Muscle layer of colon (tissue), 2 donors: ENCODE data around the gene HES3.
A peak's percentile ranks its signal among the peaks of the same experiment; 100 is the strongest.

Experiments
- H3K27ac ChIP-seq: one replicate; pipeline ENCODE4 v1.7.0; 2013; ENCODE audit warnings: low read depth, mild to moderate bottlenecking, low read length, moderate library complexity
- H3K27me3 ChIP-seq, 2 donors: one replicate each; pipeline ENCODE4 v1.7.0; 2013; ENCODE audit warnings: low read length in 2 of 2, mild to moderate bottlenecking in 2 of 2; ENCODE audit not compliant: insufficient read depth in 2 of 2, control insufficient read depth in 1 of 2
- H3K36me3 ChIP-seq: one replicate; pipeline ENCODE4 v1.7.0; 2013; ENCODE audit warnings: mild to moderate bottlenecking, low read length; ENCODE audit not compliant: insufficient read depth
- H3K4me1 ChIP-seq: one replicate; pipeline ENCODE4 v1.7.0; 2013; ENCODE audit warnings: mild to moderate bottlenecking, low read length; ENCODE audit not compliant: insufficient read depth
- H3K4me3 ChIP-seq, 2 donors: one replicate each; pipeline ENCODE4 v1.7.0; 2013; ENCODE audit warnings: low read length in 2 of 2, low read depth in 1 of 2, mild to moderate bottlenecking in 1 of 2, moderate library complexity in 1 of 2
- H3K9ac ChIP-seq: one replicate; pipeline ENCODE4 v1.7.0; 2013; ENCODE audit warnings: low read length
- H3K9me3 ChIP-seq: one replicate; pipeline ENCODE4 v1.7.0; 2013; ENCODE audit warnings: mild to moderate bottlenecking, low read length
- donor health status: abdominal sarcoma.
- donor health status: Adenocarcinoma of cecum.

Gene HES3

DNA sequence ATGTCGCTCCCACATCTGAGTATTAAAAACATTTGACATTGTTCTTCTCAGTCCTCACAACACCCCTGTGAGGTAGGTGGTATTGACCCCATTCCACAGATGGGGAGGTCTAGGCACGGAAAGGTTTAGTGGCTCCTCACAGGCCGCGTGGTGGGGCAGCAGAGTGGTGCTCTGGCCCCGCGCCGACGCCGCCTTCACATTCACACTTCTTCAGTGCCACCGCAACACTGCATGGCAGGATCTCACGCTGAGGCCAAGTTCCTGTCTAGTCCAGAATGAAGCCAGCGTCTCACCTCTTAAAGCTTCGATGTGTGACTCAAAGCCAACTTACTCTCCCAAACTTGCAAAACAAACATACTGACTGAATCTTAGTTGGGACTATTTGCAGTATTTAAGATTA lies 20.4 kb upstream of the HES3 start:
- Histone ChIP-seq H3K4me3 (no peak overlapping the region), H3K36me3 (peaks cover 31% of the 10 kb centered on the region), H3K27ac (no peak overlapping the region), H3K9me3 (no peaks in the 10 kb centered on the region), H3K27me3 (no peaks in the 10 kb centered on the region), H3K4me1 (no peaks in the 10 kb centered on the region), H3K9ac (no peak overlapping the region)

DNA sequence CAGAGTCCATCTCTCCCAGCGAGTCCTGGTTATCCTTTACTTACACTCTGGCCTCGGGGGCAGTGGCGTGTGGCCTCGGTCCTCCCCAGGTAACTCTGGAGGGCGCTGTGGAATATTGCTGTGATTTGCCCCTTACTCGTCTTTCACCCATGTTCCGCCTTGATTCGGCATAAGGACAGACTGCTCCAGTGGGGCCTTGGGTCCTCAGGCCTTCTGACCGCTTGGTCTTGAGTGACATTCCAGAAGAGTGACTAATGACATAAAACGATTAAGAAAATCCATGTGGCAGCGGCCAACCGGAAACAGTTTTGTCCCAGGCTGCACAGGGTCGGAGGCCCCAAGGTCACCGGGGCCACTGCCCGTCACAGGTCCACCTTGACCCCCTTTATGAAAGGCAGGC lies 19.3 kb upstream of the HES3 start:
- no peaks in the 10 kb centered on the region for H3K9me3 ChIP-seq
- H3K27me3 ChIP-seq: no peaks in the 10 kb centered on the region
- no peak overlapping the region for H3K4me3 ChIP-seq
- H3K4me1 ChIP-seq: no peaks in the 10 kb centered on the region
- peaks cover 31% of the 10 kb centered on the region for H3K36me3 ChIP-seq
- no peak overlapping the region for H3K27ac ChIP-seq
- no peak overlapping the region for H3K9ac ChIP-seq

DNA sequence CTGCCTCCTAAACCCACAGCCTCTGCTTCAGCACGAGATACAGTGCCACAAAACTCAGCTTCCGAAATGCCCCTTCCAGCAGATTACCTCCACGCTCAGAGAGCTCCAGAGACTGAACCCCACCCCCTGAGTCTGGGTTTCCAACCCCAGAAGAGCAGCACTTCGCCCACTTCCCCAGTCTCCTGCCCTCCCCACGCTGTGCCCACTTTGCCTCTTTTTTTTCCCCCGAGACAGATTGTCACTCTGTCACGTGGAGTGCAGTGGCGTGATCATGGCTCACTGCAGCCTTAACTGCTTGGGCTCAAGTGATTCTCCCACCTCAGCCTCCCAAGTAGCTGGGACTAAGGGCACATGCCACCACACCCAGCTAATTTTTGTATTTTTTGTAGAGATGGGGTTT lies 18.3 kb upstream of the HES3 start:
- peaks cover 31% of the 10 kb centered on the region for H3K36me3 ChIP-seq
- no peaks in the 10 kb centered on the region for H3K4me1 ChIP-seq
- H3K4me3 ChIP-seq: no peak overlapping the region
- no peaks in the 10 kb centered on the region for H3K9me3 ChIP-seq
- H3K9ac ChIP-seq: no peak overlapping the region
- no peaks in the 10 kb centered on the region for H3K27me3 ChIP-seq
- no peak overlapping the region for H3K27ac ChIP-seq

DNA sequence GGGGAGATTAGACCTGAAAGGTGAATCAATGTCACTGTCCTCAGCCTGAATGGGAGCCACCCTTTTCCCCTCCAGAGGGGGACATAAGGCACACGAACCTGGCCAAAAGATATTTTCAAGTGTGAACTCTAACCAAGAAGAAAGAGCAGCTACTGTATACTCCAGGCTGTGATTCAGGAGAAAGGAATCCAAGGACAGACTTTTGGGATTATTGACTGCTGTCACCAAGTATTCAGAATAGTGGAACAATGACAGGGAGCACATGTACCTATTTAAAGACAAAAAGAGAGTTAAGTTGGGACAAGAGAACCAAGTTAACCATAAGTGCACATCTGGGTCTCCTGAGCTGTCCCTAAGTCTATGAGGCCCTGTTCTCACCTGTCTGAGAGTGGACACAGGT lies 10.6 kb upstream of the HES3 start:
- Histone ChIP-seq H3K4me3 (no peak overlapping the region), H3K9me3 (no peaks in the 10 kb centered on the region), H3K9ac (no peak overlapping the region), H3K27me3 (peaks cover 0 to 2% of the 10 kb centered on the region in 2 donors), H3K4me1 (peaks cover 10% of the 10 kb centered on the region), H3K36me3 (peaks cover 27% of the 10 kb centered on the region), H3K27ac (no peak overlapping the region)

DNA sequence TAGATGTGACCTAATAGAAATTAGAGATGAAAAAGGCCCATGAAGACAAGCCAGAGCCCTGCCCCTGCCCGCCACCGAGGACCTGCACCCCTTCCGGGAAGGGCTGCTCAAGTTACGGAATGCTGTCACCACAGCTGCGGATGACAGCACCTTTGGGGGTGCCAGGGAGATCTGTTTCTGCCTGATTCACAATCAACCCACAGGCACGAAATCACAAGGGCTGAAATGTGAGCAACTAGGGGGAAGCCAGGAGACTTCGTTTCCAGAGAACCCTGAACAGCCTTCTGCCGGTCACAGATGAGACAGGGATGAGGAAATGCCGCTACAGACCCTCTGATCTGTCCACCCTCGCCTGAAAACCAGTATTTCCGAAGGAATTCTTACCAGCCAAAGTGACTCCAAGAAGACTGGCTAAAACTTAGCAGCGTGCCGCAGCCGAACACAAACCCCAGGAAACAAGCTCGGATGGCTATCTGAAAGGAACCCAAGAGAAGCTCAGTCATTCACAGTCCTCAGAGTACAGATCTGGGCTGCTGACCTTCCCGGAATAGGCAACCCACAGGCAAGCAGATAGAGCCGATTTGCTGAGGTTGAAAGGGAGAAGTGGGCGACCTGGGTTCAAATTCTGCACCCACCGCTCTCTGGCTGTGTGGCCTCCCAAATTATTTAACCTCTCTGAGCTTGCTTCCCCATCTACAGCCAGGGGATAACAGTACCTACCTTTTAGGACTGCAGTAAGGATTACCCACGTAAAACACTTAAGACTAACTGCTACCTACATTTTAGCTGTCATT lies 9.3 kb upstream of the HES3 start:
- H3K4me3 ChIP-seq: peak overlapping the region; percentile 70 to 90
- peaks cover 27% of the 10 kb centered on the region for H3K36me3 ChIP-seq
- peak overlapping the region; percentile 57 for H3K9ac ChIP-seq
- no peaks in the 10 kb centered on the region for H3K9me3 ChIP-seq
- peaks cover 10% of the 10 kb centered on the region for H3K4me1 ChIP-seq
- peaks cover 5 to 13% of the 10 kb centered on the region in 2 donors for H3K27me3 ChIP-seq
- no peak overlapping the region for H3K27ac ChIP-seq

DNA sequence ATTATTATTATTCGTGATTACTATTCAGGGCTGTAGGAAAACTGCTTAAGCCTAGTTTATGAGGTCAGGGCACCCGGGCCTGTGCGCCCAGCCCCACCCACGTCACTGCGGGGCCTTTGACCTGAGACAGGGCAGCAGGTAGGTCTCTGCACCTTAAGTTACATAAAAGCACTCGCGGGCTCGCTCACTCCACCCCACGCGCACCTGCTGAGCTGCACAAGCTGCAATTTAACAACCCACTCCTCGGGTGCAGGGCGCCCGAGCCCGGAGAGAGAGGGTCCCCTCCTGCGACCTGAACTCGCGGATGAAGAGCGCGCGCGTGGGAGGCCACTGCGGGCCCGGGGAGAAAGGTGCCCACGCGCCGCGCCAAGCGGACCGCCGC lies 8.7 kb upstream of the HES3 start:
- no peak overlapping the region for H3K27ac ChIP-seq

DNA sequence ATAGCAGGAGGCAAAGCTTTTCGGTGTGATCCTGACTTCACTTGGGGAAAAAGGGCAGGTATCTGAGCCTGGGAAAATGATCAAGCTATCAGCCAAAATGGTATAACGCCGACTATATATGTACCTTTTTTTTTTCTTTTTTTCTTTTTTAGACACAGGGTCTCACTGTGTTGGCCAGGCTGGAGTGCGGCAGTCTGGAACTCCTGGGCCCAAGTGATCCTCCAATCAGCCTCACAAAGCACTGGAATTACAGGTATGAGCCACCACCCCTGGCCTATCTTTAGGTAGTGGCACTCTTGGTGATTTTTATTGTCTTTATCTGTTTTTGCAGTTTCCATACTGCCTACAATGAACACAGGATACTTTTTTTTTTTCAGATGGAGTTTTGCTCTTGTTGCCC lies 6.9 kb upstream of the HES3 start:
- no peak overlapping the region for H3K9ac ChIP-seq
- no peak overlapping the region for H3K4me3 ChIP-seq
- H3K27me3 ChIP-seq: peaks cover 28 to 35% of the 10 kb centered on the region in 2 donors
- H3K4me1 ChIP-seq: peaks cover 10% of the 10 kb centered on the region
- peaks cover 15% of the 10 kb centered on the region for H3K36me3 ChIP-seq
- no peak overlapping the region for H3K27ac ChIP-seq
- no peaks in the 10 kb centered on the region for H3K9me3 ChIP-seq

More for the DNA sequence above, 8.7 kb upstream of the HES3 start:
- H3K4me3 ChIP-seq: peak overlapping the region; percentile 70 to 90
- peak overlapping the region; percentile 57 for H3K9ac ChIP-seq
- H3K4me1 ChIP-seq: peaks cover 10% of the 10 kb centered on the region
- peaks cover 10 to 18% of the 10 kb centered on the region in 2 donors for H3K27me3 ChIP-seq
- peaks cover 27% of the 10 kb centered on the region for H3K36me3 ChIP-seq
- H3K9me3 ChIP-seq: no peaks in the 10 kb centered on the region

DNA sequence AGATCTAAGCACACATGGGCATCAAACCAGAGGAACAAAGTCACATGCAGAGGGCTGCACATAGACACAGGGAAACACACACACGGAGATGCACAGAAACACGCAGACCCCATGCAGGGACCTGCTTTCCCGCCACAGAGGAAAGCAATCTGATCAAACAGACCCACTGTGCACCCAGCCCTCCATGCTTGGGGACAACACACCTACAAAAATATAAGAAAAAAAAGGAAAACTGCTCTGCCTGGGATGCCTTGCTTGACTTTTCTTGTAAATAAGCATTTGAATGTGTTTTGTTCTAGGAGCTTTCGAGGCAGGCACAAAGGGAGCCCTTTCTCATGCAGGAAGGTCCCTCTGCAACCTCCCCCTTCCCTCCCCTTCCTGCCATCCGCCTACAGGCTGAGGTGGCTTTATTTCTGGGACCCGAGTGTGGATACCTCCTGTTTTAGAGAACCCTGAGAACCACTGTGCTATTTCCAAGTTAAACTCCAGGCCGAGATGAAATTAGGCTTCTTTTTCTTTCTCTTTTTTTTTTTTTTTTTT lies 4.7 kb upstream of the HES3 start:
- no peaks in the 10 kb centered on the region for H3K36me3 ChIP-seq
- H3K4me1 ChIP-seq: peaks cover 10% of the 10 kb centered on the region
- H3K27ac ChIP-seq: no peak overlapping the region
- H3K4me3 ChIP-seq: no peak overlapping the region
- no peak overlapping the region for H3K9ac ChIP-seq
- H3K27me3 ChIP-seq: peaks cover 45 to 47% of the 10 kb centered on the region in 2 donors
- H3K9me3 ChIP-seq: no peaks in the 10 kb centered on the region

DNA sequence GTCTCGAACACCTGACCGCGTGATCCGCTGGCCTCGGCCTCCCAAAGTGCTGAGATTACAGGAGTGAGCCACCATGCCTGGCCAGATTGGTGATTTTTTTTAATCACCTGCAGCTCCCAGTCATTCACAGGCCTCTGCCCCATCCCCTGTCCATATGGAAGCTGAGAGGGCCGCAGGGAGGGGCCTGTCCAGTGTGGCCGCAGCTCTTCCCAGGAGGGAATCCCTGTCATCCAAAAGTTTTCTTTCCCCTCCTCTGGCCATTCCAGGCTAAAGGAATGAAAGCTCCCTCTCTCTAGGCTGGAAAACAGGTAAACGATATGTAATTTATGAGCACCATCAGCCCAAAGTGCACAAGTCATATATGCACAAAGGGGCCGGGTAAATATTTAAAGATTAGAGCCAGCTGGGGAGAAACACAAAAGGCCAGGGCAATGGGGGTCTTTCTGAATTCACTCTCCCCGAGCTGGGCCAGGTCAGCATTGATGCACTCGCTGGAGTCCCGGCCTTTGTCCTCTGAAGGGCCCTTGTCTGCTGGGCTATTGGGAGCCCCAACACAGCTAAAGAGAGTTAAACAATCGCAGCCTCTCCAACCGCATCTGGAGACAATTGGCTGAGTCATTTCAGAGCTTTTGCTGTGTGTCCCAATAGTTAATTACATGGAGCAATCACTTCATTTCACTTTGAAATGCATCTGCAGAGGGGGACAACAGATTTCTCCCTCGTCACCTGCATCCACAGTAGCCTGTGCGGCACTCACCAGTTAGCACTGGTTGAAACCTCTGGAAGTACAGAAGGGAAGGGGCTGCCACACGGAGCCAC lies 3.8 kb upstream of the HES3 start:
- Histone ChIP-seq H3K4me3 (no peak overlapping the region), H3K36me3 (no peaks in the 10 kb centered on the region), H3K9ac (no peak overlapping the region), H3K9me3 (no peaks in the 10 kb centered on the region), H3K4me1 (peaks cover under 1% of the 10 kb centered on the region), H3K27ac (no peak overlapping the region), H3K27me3 (peaks cover 45 to 53% of the 10 kb centered on the region in 2 donors)

DNA sequence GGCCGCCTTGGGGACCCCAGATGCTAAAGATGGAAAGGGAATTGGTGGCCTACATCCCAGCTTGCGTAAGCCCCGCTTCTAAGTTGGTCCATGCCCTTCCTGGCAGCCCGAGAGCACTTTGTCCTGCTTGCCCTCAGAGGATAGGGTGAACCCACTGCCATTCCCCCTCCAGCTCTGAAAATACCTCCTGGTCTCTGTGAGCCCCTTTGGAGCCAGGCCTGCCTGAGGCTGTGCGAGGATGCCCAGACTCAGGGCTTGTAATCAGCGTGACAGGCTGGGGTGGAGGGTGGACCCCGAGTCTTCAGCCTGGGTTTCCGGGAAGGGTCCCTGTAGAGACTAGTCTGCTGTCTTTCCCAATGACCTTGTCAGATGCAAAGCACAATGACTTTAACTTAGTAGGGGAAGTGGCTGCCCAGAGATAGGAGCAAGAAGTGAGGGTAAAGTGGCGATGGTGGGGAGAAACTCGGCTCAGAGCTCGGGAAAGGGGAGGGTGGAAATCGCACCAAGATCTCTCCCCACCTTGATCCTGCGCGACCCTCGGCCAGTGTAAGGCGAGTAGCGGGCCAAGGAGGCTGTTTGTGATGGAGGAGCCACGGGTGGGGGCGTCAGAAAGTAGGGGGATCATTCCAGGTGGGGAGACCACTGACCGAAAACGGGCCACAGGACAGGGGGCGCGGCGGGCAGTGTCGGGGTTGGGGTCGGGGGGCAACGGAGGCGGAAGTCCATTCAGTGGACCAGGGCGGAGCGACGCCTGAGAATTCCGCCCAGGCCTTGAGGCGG lies 2.7 kb upstream of the HES3 start:
- H3K27me3 ChIP-seq: peaks cover 52 to 65% of the 10 kb centered on the region in 2 donors

More for the DNA sequence above, 2.7 kb upstream of the HES3 start:
- H3K36me3 ChIP-seq: no peaks in the 10 kb centered on the region
- no peaks in the 10 kb centered on the region for H3K4me1 ChIP-seq
- no peaks in the 10 kb centered on the region for H3K9me3 ChIP-seq
- no peak overlapping the region for H3K9ac ChIP-seq
- H3K4me3 ChIP-seq: no peak overlapping the region
- H3K27ac ChIP-seq: no peak overlapping the region
